ENCODE measurements around the gene ANKRD29.

ANKRD29 gene

DNA sequence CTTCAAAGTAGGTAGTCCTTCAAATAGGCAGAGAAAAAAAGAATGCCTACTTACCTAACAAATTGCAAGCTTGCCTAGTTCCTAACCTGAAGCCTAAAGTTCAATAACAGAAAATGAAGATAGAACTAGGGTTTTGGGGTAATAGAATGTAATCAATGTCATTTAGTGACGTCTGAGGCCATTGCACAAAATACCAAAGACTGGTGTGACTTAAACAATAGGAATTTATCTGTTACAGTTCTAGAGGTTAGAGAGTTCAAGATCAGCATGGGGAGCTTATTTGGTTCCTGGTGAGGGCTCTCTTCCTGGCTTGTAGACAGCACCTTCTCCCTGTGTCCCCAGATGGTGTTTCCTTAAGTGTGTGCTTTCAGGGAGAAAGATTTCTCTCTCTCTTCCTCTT is 71.7 kb downstream of the ANKRD29 start:
- TF ChIP-seq NFIC (IDR thresholded peaks at IDR 0.05) (no peak), ZBTB7A (IDR thresholded peaks at IDR 0.05; ENCODE audit: low read depth) (no peak), CREB1 (IDR thresholded peaks at IDR 0.05; ENCODE audit: low read depth) (no peak)

DNA sequence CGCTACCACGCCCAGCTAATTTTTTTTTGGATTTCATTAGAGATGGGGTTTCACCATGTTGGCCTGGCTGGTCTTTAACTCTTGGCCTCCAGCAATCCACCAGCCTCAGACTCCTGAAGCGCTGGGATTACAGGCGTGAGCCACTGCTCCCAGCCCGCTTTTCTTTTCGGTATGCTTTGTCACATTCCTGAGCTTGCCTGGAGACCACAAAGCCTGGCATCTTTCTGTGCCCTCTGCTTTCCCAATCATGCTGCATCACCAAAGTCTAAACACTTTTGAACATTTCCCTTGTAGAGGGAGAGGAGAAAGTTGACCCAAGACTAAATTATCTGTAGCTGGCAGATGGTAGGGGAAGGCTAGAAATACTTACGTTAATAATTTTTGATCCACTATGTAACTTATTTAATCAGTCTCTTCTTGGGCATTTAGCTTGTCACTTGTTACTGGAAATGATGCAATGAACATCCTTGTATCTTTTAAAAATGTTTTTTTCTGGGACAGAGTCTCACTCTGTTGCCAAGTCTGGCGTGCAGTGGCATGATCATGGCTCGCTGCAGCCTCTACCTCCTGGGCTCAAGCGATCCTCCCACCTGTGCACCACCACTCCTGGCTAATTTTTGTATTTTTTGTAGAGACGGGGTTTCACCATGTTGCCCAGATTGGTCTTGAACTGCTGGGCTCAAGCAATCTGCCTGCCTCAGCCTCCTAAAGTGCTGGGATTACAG is 73.7 kb downstream of the ANKRD29 start:
- TF ChIP-seq TAF1 (IDR thresholded peaks at IDR 0.05; ENCODE audit: low read depth) = no peak
- TF ChIP-seq, protein P1, sequence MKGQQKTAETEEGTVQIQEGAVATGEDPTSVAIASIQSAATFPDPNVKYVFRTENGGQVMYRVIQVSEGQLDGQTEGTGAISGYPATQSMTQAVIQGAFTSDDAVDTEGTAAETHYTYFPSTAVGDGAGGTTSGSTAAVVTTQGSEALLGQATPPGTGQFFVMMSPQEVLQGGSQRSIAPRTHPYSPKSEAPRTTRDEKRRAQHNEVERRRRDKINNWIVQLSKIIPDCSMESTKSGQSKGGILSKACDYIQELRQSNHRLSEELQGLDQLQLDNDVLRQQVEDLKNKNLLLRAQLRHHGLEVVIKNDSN (IDR thresholded peaks at IDR 0.05) = no peak
- TF ChIP-seq FOXM1 (IDR thresholded peaks at IDR 0.05; ENCODE audit: borderline replicate concordance, low read depth) = no peak
- no peak for TF ChIP-seq EGR1 (IDR thresholded peaks at IDR 0.05)
- no peak for TF ChIP-seq TEAD4 (IDR thresholded peaks at IDR 0.05)
- TF ChIP-seq CEBPB (IDR thresholded peaks at IDR 0.05) = no peak
- TF ChIP-seq RAD21 (IDR thresholded peaks at IDR 0.05; ENCODE audit: low read depth) = no peak
- TF ChIP-seq, protein P2, sequence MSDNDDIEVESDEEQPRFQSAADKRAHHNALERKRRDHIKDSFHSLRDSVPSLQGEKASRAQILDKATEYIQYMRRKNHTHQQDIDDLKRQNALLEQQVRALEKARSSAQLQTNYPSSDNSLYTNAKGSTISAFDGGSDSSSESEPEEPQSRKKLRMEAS (IDR thresholded peaks at IDR 0.05) = no peak
- TF ChIP-seq, protein P3, sequence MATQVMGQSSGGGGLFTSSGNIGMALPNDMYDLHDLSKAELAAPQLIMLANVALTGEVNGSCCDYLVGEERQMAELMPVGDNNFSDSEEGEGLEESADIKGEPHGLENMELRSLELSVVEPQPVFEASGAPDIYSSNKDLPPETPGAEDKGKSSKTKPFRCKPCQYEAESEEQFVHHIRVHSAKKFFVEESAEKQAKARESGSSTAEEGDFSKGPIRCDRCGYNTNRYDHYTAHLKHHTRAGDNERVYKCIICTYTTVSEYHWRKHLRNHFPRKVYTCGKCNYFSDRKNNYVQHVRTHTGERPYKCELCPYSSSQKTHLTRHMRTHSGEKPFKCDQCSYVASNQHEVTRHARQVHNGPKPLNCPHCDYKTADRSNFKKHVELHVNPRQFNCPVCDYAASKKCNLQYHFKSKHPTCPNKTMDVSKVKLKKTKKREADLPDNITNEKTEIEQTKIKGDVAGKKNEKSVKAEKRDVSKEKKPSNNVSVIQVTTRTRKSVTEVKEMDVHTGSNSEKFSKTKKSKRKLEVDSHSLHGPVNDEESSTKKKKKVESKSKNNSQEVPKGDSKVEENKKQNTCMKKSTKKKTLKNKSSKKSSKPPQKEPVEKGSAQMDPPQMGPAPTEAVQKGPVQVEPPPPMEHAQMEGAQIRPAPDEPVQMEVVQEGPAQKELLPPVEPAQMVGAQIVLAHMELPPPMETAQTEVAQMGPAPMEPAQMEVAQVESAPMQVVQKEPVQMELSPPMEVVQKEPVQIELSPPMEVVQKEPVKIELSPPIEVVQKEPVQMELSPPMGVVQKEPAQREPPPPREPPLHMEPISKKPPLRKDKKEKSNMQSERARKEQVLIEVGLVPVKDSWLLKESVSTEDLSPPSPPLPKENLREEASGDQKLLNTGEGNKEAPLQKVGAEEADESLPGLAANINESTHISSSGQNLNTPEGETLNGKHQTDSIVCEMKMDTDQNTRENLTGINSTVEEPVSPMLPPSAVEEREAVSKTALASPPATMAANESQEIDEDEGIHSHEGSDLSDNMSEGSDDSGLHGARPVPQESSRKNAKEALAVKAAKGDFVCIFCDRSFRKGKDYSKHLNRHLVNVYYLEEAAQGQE (IDR thresholded peaks at IDR 0.05; ENCODE audit: low read depth) = no peak
- no peak for TF ChIP-seq NFIC (IDR thresholded peaks at IDR 0.05)
- TF ChIP-seq YY1 (IDR thresholded peaks at IDR 0.05; ENCODE audit: low read depth) = no peak
- TF ChIP-seq ZBTB7A (IDR thresholded peaks at IDR 0.05; ENCODE audit: low read depth) = no peak
- no peak for TF ChIP-seq CREB1 (IDR thresholded peaks at IDR 0.05; ENCODE audit: low read depth)
- TF ChIP-seq EP300 (IDR thresholded peaks at IDR 0.05; ENCODE audit: borderline replicate concordance) = no peak
- no peak for TF ChIP-seq TCF12 (IDR thresholded peaks at IDR 0.05; ENCODE audit: low read depth)

DNA sequence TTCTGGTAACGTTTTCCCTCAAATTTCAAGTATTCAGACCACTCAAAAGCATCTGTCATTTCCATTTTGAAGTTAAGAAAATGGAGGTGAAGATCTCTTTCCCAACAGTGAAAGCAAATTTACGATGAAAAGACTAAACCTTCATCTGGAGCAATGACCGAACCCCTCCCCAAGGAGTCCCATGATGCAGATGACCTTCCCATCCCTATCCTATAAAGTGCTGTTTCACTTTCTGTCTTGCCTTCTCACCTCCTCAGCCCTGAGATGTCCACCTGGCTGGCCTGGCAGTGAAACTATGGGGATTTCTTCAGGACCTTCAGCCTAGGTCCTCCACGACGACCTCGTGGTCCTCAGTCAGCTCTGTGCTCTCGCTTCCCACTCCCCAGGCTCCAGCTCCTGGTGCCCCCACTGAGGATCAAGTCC is 75.5 kb downstream of the ANKRD29 start:
- TF ChIP-seq YY1 (IDR thresholded peaks at IDR 0.05; ENCODE audit: low read depth) (no peak), EP300 (IDR thresholded peaks at IDR 0.05; ENCODE audit: borderline replicate concordance) (no peak), EGR1 (IDR thresholded peaks at IDR 0.05) (no peak), ZBTB7A (IDR thresholded peaks at IDR 0.05; ENCODE audit: low read depth) (no peak), TCF12 (IDR thresholded peaks at IDR 0.05; ENCODE audit: low read depth) (no peak), TEAD4 (IDR thresholded peaks at IDR 0.05) (no peak), FOXM1 (IDR thresholded peaks at IDR 0.05; ENCODE audit: borderline replicate concordance, low read depth) (no peak), RAD21 (IDR thresholded peaks at IDR 0.05; ENCODE audit: low read depth) (no peak), CEBPB (IDR thresholded peaks at IDR 0.05) (no peak), NFIC (IDR thresholded peaks at IDR 0.05) (no peak), TAF1 (IDR thresholded peaks at IDR 0.05; ENCODE audit: low read depth) (no peak), CREB1 (IDR thresholded peaks at IDR 0.05; ENCODE audit: low read depth) (no peak)
- TF ChIP-seq, protein P2 (IDR thresholded peaks at IDR 0.05) = no peak
- TF ChIP-seq, protein P3 (IDR thresholded peaks at IDR 0.05; ENCODE audit: low read depth) = no peak
- TF ChIP-seq, protein P1 (IDR thresholded peaks at IDR 0.05) = no peak

DNA sequence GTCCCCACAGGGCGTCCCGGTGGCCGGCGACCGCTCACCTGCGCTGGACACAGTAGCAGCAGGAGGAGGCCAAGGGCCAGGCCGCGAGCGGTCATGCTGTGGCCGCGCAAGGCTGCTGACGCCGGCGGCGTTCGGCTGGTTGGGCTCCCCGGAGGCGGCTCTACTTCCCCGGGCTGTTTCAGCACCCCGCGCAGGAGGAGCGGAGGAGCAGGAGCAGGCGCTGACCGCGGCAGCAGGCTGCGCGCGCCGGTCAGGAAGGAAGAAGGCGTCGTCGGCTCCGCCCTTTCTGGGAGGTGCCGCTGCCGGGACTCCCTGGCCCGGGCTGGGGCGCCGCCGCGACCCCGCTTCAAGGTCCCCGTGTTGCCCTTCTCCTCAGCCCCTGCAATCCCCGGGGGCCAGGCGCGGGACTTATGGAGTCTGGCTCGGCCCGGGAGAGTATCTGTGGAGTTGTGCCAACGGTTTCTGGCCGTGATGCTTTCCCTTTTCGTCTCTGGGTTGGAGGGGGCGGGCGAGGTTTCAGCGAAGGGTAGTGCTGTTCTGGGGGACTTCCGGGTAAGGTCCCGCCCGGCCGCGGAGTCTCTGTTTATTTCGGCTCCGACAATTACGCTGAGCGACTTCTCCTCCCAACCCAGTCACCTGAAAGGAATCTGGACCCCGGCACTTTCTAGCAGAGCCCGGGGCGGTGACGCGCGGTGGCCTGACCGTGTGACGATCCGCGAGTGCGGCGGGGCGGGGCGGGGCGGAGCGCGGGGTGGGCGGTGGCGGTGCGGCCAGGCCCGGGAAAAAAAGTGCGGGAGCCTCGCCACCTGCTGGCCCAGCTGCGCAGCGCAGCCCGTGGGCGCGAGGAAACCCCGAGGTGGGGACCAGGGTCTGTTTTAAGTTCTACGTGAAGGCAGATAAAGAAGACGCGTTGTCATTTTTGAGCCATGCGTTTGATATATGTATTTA is 76.2 kb downstream of the ANKRD29 start, which contains the start of gene NPC1:
Gene NPC1 (minus strand): TSS at position 258 of the 948 bp plus-strand sequence. CDS start 163 bp downstream, at position 95.
- TF ChIP-seq TAF1 (IDR thresholded peaks at IDR 0.05; ENCODE audit: low read depth) = peak; percentile 94
- TF ChIP-seq CREB1 (IDR thresholded peaks at IDR 0.05; ENCODE audit: low read depth) = peak; percentile 68
- TF ChIP-seq CEBPB (IDR thresholded peaks at IDR 0.05) = no peak
- TF ChIP-seq YY1 (IDR thresholded peaks at IDR 0.05; ENCODE audit: low read depth) = no peak
- TF ChIP-seq, protein P3 (IDR thresholded peaks at IDR 0.05; ENCODE audit: low read depth) = peak; percentile 43
- TF ChIP-seq ZBTB7A (IDR thresholded peaks at IDR 0.05; ENCODE audit: low read depth) = peak; percentile 66
- TF ChIP-seq EP300 (IDR thresholded peaks at IDR 0.05; ENCODE audit: borderline replicate concordance) = 0 out of 2 replicates have a peak, but pooled peaks have one; percentile 32
- TF ChIP-seq, protein P2 (IDR thresholded peaks at IDR 0.05) = peak; percentile 80
- TF ChIP-seq TEAD4 (IDR thresholded peaks at IDR 0.05) = peak; percentile 59
- peak; percentile 5; the same call in 1 of the 2 replicates for TF ChIP-seq NFIC (IDR thresholded peaks at IDR 0.05)
- peak; percentile 47; the same call in 1 of the 2 replicates for TF ChIP-seq EGR1 (IDR thresholded peaks at IDR 0.05)
- TF ChIP-seq FOXM1 (IDR thresholded peaks at IDR 0.05; ENCODE audit: borderline replicate concordance, low read depth) = no peak
- TF ChIP-seq TCF12 (IDR thresholded peaks at IDR 0.05; ENCODE audit: low read depth) = no peak; the same call in 1 of the 2 replicates
- TF ChIP-seq RAD21 (IDR thresholded peaks at IDR 0.05; ENCODE audit: low read depth) = peak; percentile 61; the same call in 1 of the 2 replicates
- TF ChIP-seq, protein P1 (IDR thresholded peaks at IDR 0.05) = 0 out of 2 replicates have a peak, but pooled peaks have one; percentile 22
